HuH-7.5 (cell line): ENCODE data around the gene NOC2L.
"Not testable (repeated sequence)": the region's sequence is repeated elsewhere in the genome, so short reads cannot be mapped to it uniquely, and the experiment has no call there.

Experiments
- DNase-seq: peaks from one replicate; pipeline ENCODE4 v3.0.0; 2011; ENCODE audit warnings: low spot score

NOC2L gene

DNA sequence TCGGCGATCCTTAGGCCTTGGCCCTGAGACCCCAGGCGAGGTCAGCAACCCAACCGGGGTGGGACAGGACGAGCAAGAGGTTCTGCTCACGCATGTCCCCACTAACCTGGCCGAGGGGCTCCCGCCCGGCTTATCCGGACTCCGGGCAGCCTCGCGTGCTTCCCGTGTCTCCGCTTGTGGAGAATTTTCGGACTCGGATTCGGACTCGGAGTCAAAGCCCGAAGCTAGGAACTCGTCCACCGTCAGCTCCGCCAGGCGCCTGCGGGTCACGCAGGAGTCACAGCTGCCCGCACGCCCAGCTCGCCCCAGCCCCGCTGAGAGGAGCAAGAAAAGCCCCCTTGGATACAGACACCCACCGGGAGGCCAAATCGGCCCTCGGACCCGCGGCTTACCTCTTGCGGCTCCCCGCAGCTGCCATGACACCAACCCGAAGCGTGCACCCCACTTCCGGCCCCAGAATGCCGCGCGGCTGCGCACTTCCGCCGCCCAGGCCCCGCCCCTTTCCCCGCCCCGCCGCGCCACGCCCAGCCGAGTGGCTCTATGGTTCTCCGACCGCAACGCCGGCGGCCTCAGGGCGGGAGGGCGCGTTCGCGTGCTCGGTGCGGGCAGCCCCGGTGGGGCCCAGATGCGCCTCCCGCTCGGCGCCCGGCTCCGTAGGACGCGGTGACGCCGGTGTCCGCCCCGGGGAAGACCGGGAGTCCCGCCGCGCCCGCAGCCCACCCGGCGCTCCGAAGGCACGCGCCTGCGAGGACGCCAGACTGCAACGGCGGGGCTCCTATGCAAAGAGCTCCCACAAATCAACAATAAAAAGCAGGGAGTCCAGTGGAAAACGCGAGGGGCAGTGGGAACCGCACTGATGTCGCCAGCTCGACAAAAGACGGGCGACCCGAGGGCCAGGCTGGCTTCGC is at the start of gene NOC2L:
Gene NOC2L (minus strand): TSS at position 434 of the 908 bp plus-strand sequence. CDS start 16 bp downstream, at position 418.
- peak; percentile 88 for DNase-seq

DNA sequence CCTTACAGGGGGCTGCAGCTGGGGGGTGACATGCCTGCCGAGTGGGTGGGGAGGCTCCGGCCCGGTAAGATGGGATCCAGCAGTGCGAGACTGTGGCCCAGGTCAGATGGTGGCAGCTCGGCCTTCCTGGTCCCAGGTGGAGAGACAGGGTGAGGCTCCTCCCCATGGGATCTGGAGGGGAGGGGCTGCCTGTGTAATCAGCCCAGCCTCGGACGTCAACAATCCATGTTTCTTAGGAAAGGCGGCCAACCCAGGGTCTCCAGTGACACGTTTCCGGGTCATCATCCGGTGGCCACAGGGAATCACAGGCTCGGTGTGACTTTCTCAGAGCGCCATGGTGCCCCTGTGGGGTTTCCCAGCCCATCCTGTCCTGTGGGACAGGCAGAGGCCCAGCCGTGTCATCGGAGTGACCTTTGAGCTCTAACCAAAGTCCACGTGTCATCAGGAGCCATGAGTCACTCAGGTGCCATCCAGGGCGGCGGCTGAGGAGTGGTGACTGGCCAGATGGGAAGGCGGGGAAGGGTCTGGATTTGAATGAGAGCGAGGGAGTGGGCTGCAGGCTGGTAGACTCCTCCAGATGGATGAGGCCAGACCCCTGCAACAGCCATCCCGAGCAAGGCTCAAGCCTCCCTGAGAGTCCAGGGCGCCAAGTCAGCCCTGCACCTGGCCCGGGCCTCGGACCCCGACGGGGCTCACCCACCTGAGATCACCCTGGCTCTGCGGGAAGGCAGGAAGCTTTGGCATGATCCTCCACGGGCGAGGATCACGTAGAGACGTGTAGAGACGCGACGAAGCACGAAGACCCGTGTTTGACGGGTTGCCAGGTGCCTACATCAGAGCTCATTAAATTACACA is 47.5 kb upstream of the NOC2L start:
- DNase-seq: peak; percentile 91

DNA sequence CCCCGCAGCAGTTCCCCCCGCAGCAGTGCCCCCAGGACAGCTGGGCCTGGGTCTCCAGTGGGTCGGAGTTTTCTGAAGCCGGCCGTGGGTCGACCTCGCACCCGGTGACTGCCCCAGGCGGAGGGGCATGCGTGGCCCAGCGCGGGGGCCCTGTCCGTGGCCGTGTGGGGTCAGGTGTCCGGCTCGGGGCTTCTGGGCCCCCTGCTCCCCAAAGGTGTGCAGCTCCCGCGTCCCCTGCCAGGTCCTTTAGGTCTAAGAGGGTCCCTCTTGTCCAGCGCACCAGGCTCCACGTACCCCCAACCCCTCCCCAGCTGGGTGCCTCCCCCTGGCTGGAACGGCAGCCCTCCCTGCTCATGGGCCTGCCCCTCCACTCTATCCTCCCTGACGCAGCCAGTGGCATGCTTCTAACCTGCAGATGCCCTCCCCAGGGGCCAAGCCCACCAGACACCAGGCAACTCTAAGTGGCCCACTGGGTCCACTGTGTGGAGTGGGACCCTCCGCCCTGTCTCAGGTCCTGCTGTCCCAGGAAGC is 46.8 kb upstream of the NOC2L start:
- DNase-seq: no peak

DNA sequence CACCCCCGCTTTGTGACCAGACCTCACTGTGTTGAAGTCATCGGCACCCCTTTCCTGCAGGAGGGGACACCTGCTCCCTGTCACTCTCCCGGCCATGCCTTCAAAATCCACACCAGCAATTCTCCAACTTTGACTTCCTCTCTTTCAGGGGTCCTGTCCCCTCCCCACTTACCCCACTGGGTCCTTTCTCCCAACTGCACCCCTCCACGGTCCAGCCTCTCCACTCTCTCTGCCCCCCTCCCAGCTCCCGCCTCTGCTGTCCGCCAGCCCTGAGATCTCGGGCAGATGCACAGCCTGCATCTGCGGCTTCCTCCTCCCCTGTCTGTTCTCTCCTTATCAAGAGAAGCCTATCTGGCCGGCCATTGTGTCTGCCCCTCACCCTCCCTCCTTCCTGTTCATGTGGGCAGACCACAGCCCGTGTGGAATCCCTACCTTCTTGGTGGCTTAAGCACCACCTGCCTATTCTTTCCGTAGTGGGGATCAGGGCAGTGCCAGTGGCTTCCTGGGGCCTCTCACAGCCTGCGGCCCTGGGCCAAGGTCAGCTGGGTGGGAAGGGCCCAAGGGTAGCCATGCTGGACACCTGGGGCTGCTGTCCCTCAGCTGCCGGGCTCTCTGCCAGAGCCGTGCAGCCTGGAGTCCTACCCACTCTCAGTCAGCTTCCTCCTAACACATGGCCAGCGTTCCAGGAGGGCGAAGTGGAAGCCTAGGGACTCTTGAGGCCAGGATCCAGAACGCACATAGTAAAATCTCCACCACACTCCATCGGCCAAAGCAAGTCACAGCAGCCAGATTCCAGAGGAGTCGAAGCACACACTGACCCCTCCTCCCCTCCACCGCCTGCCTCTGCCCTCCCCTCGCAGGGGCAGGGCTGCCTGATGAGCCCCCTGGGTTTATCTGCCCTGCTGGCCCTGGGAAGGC is 46.0 kb upstream of the NOC2L start:
- no peak for DNase-seq

DNA sequence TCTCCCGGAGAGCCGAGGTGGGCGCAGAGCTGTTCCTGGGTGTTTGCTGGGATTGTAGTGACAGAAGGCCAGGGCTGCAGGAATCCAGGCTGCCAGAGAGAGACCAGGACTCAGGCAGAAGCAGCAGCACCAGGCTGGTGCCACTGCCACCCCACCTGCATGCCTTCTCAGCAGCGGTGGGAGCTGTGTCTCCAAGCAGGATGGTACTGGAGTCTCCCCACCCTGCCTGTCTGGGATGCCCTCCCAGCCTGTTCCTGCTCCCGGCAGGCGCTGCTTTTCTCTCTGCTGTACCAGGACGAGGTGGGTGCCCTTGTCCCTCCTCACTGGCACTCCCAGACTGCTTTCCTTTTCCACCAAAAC is 45.3 kb upstream of the NOC2L start:
- DNase-seq: no peak

DNA sequence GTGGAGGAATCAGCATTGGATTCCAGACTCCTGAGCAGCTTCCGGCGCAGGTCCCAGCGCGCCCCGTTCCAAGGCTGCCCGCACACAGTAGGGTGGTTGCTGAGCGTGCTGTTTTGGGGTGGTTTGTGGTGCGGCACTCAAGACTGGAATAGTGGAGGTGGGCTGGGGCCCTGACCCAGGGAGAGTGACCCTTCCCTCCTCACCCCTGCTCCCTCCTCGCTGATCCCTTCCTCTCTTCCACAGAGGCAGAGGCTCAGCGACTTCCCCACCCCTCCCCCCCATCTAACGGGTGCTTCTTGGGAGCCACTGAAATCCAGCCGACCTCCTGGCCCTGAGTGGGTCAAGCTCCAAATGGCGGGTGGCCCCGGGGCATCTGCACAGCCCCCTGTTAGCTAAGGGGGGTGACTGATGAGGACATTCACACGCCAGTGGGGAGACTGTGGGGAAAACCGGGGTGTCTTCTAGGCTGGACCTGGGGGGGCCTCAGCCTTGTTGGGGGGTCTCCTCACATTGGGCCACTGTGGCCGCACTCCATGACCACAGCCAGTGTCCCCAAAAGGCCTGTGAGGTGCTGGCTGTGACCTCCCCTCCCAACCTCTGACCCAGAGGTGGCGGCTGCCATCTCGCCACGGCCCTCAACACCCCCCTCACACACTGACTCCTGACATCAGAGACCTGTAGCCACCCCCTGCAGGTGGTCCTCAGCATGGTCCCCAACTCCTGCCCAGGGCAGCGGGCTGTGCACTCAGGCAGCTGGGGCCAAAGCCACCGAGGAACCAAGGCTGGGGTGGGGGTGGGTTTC is 44.8 kb upstream of the NOC2L start:
- no peak for DNase-seq

DNA sequence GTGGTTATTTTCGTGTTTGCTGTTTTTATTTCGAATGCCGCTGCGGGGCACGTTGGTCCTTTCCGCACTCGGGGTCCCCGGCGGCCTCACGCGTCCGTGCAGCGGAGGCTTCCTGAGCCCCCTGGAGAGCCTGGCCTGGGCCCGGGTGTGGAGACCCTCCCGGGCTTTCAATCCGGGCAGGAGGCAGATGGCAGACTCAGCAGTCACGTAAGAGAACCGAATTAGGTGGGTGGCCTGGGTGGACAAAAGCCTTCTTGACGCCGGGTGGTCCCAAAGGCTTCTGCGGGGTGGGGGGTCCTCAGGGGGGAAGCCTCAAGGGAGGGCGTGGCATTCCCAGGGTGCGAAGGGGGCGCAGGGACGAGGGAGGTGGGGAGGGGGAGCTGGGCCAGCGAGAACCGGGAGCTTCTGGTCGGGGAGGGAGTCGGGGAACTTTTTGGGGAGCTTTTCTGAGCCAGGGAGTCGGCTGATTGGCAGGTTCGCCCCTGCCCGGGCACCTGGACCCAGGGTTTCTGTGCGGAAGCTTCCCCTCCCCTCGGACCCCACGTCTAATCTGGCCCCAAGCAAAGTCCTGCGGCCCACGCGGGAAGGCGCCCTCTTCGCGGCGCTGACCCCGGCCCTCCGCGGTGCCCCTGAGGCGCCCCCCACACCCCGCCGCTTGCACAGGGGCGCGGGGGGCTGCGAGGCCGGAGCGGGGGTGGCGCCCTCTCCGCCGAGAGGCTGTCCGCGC is 42.2 kb upstream of the NOC2L start:
- peak; percentile 52 for DNase-seq

DNA sequence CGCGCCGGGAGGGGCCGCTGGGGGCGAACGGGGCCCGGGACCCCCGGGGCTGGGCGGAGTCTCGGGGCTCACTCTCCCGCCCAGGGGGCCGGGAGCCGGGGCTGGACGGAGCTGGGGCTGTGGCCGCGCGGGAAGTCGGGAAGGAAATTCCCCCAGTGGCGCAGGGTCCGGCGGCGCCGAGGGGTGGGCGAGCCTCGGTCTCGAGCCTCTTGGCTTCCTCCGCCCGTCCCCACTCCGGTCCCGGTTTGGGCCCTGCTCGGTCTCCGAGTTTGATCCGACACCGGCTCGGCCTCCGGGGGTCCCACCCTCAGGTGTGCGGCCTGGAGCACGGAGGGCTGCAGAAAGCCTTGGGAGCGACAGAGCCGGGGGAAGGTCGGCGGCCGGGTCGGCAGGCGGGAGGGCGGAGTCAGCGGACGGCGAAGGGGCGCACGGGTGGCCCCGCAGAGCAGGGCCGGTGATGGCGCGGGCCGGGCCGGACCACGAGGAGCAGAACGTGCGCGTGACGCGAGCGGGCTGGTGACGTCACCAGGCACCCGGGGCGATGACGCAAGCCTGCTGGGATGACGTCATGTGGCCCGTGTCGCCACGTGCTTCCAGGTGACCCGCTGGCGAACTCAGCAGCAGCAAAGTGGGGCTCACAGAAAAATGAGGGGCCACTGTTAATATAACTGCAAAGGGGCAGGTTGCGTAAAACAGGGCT is 41.5 kb upstream of the NOC2L start:
- peak; percentile 90 for DNase-seq

DNA sequence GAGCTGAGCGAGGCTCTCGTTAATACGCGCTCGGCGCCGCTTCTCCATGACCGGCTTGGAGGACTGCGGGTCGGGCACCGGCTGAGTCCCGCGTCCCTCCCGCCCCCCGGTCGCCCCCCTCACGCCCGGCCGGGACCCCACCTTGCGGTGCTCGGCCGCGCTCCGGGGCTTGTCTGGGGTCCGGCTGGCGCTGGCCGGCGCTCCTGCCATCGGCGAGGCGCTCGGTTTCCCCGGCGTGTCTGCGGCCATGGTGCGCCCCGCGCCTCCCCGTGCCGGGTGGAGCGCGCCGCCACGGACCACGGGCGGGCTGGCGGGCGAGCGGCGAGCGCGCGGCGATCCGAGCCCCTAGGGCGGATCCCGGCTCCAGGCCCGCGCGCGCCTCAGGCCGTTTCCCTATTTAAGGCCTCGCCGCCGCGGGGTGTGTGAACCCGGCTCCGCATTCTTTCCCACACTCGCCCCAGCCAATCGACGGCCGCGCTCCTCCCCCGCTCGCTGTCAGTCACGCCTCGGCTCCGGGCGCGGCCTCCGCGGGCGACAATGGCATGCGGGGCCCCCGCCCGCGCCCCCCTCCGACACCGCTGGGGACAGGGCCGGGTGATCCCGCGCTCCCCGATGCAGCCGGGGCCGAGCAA is 40.8 kb upstream of the NOC2L start, which contains the start of gene HES4:
Gene HES4 (minus strand): TSS at position 373 of the 632 bp plus-strand sequence. CDS start 124 bp downstream, at position 249.
- DNase-seq: peak; percentile 88

DNA sequence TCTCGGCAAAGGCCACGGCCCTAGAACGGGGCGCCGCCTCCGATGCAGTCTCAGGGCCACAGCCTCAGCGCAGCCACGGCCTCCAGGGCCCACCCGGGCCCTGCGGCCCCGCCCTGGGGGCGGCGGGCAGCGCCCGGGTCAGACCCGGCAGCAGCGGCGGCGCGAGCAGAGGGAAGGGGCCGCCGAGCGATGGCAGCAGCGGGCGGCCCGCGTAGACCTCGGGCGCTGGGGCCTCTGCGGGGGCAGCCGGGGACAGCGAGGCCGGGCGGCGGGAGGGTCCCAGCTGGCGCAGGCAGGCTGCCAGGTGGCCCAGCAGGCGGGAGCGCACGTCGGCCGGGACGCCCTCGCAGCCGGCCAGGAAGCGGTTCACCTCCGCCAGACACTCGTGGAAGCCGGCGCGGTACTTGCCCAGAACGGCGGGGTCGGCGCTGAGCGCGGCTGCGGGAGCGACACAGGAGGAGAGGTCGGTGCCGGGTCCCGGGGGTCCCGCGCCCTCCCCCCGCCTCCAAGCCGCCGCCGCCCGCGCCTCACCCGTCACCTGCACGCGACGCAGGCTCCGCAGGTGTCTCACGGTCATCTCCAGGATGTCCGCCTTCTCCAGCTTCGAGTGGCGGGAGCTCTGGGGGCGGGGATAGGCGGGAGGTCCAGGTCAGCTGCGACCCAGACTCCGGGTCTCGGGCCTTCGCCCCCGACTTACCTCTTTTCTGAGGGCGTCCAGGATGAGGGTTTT is 40.1 kb upstream of the NOC2L start:
- DNase-seq: peak; percentile 49

DNA sequence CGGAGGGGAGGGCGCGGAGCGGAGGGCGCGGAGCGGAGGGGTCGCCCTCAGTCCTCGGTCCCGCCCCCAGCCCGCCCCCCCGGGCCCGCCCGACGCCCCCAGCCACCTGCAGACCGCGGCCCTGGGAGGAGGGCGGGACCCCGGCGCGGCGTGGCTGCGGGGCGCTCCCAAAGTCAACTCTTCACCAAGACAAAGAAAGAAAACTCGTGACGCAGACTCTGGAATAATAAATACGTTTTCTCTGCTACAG is 39.6 kb upstream of the NOC2L start:
- no peak for DNase-seq

DNA sequence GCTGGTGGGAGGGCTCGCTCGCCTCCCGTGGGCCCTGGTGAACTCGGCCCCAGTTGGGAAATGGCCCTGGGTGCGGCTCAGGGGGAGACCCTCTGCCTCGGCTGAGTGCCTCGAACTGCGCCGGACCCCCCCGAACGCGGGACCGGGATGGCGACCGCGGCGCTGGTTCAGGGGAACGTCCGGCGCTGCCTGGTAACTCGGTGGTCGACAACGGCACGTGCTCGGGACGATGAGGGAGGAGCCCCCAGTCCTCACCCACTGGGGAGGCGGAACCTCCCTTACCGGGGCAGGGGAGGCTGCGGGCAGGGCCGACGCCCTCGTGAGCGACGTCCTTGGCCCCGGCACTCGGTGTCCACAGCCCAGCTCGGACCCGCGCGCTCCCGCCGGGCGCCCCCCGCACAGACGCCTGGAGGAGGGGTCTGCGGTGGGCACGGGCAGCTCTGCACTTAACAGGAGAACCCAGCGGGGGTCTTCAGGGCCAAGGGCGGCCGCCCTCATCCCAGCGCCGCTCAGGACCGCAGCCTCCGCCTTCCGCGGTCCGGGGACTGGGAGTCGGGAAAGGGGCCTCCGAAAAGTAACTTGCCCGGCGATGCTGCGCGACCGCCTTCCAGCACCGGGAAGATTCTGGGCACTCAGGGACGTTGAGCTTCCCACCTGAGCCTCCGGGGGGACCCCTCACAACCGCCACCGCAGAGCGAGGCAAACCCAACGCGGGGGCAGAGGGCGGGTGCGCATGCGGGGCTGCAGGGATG is 39.1 kb upstream of the NOC2L start:
- no peak for DNase-seq

DNA sequence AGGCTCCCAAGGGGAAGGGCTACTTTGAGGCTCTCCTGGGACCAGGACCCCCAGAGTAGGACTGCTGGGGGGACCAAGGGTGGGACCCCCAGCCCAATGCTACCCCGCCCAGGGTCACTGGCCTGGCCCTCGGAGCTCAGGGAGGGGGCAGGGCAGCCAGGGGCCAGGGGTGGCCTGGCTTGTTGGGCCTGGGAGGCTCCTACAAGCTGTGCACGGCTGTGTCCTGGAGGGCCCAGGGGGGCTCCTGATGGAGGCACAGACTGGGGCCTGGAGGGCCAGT is 38.6 kb upstream of the NOC2L start:
- no peak for DNase-seq

DNA sequence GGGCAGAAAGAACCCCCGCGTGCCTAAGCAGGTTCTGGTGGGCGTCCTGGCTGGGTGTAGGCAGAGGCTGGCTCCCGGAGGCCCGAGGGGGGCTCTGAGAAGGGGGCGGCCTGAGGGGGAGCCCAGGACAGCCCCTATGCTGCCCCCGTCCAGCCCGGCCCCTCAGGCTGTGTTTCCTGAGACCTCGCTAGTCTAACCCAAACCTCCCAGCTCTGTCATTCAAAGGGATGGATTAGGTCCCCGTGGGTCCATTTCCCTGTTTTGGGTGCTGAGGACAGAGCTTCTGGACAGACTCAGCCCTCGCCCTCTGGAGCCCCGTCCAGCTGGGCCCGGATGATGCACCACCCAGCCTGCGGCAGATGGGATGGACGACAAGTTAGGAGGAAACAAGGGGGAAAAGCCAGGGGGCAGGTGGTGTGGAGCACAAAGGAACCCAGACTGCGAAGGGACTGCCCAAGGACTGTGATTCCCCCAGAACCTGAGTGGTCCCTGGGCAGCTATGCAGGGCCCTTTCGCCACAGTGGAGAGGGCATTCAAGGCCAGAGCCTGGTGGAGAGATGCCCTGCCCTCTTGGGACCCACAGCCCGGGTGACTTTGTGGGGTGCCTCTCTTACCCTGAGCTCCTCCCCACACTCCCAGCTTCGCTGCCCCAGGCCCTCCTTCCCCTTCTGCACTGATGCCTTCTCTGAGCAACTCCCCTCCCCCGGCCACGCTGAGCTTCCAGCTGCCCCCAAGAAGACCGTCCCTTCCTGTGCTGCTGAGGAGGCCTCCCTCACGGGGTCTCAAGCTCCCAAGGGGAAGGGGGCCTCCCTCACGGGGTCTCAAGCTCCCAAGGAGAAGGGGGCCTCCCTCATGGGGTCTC is 38.0 kb upstream of the NOC2L start:
- DNase-seq: no peak

DNA sequence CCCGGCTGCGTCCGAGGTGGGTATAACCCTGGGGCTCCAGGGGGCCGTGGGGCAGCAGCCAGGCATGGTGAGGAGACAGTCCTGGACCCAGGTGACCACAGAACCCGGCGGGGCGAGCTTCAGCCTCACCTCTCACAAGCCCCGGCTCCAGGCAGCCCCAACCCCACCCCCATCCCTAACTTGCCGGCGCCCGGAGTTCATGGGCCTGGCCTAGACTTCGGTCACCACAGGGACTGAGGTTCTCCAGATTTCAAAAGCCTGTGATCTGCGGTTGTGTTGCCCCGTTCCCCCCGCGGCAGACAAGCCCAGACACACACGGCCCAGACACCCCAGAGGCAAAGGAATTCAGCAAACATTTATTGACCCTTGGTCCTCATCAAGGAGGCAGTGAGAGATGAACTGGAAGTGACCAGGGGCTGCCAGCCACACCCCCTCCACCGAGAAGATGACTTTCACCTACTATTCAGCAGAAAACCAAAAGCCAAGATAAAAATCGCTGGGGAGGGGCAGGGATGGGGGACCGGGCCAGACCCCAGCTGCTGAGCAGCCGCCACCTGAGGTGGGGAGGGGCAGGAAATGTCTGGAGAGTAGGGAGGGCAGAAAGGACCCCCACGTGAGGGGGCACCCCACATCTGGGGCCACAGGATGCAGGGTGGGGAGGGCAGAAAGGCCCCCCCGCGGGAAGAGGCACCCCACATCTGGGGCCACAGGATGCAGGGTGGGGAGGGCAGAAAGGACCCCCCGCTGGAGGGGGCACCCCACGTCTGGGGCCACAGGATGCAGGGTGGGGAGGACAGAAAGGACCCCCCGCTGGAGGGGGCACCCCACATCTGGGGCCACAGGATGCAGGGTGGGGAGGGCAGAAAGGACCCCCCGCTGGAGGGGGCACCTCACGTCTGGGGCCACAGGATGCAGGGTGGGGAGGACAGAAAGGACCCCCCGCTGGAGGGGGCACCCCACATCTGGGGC is 36.9 kb upstream of the NOC2L start:
- DNase-seq: peak; percentile 30

DNA sequence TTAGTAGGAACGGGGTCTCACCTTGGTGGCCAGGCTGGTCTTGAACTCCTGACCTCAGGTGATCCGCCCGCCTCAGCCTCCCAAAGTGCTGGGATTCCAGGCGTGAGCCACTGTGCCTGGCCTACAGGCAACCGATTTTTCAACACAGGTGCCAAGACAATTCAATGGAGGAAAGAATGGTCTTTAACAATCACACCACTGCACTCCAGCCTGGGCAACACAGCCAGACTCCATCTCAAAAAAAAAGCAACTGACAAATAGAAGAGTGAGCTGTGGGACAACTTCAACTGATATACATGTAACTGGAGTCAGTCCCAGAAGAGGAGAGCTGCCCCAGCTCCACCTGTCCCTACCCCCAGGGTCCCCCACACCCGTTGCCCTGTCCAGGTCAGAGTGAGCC is 35.5 kb upstream of the NOC2L start:
- DNase-seq: not testable (repeated sequence)
